Gastroesophageal sphincter (tissue), 4 donors: ENCODE data around the gene RYR2. TPM values are rescaled to one million over a fixed set of nuclear protein-coding genes. Genes with fewer than 3 reads are reported as not detected.
A peak's percentile ranks its signal among the peaks of the same experiment; 100 is the strongest.

Experiments
- ATAC-seq: fragments of 150-250 bp; one replicate; pipeline ENCODE4 v1.9.1; 2016; ENCODE audit warnings: mild to moderate bottlenecking, moderate library complexity
- H3K27ac ChIP-seq, 4 donors: fragments of 200-600 bp; sonication (generic) in 3 of 4; 1 replicate in 3 of 4; 2 replicates in 1 of 4; pipeline ENCODE4 v1.5.1; 2016 to 2019
- H3K27me3 ChIP-seq: fragments of 200-600 bp; sonication (generic); one replicate; pipeline ENCODE4 v1.5.1; 2019
- H3K36me3 ChIP-seq, 2 donors: fragments of 200-600 bp; sonication (generic); one replicate each; pipeline ENCODE4 v1.5.1; 2019; ENCODE audit warnings: control low read depth in 1 of 2
- H3K4me1 ChIP-seq, 3 donors: fragments of 200-600 bp; sonication (generic); 1 replicate in 2 of 3; 2 replicates in 1 of 3; pipeline ENCODE4 v1.5.1; 2016 to 2019; ENCODE audit warnings: control low read depth in 2 of 3
- H3K4me3 ChIP-seq, 2 donors: fragments of 200-600 bp; sonication (generic); one replicate each; pipeline ENCODE4 v1.5.1; 2019; ENCODE audit warnings: mild to moderate bottlenecking in 1 of 2, moderate library complexity in 1 of 2
- H3K9me3 ChIP-seq, 3 donors: fragments of 200-600 bp; sonication (generic); one replicate each; pipeline ENCODE4 v1.5.1; 2017 to 2019; ENCODE audit warnings: control low read depth in 2 of 3
- EP300 ChIP-seq: sonication (generic); formaldehyde crosslinking; IDR thresholded peaks from one replicate; pipeline ENCODE4 v1.6.1; 2017; ENCODE audit warnings: antibody characterized with exemption, mild to moderate bottlenecking
- POLR2A ChIP-seq, 2 donors: fragments of 450-650 bp; IDR thresholded peaks; one replicate each; pipeline ENCODE4 v1.6.1; 2017; ENCODE audit warnings: antibody characterized with exemption in 2 of 2, mild to moderate bottlenecking in 2 of 2, moderate library complexity in 1 of 2
- POLR2AphosphoS5 ChIP-seq: sonication (generic); formaldehyde crosslinking; IDR thresholded peaks from one replicate; pipeline ENCODE4 v1.6.1; 2017; ENCODE audit warnings: antibody characterized with exemption
- WGBS, 2 donors: methylation state at CpG; one replicate each; pipeline ENCODE4 v1.1.5; 2018; ENCODE audit warnings: low coverage in 1 of 2; 5-methylcytosine and 5-hydroxymethylcytosine counted together
- total RNA-seq, 4 donors: library from RNA; depleted of rRNA; stranded (reverse); fragments of >200 nt; gene quantifications; one replicate each; pipeline ENCODE4 v1.1.0, GENCODE V29; 2016
- TF ChIP-seq, protein P1 (sequence below), 4 experiments: fragments of 200-600 bp in 2 of 4; fragments of 450-650 bp in 2 of 4; sonication (generic) in 1 of 4; IDR thresholded peaks; one replicate each; pipeline ENCODE4 v1.5.1; 2017 to 2019; ENCODE audit warnings: antibody characterized with exemption in 4 of 4, mild to moderate bottlenecking in 2 of 4, moderate library complexity in 2 of 4

The RYR2 gene
- total RNA-seq, 4 donors from 2014 or later: 27.4 to 78.8 (median 42.7) TPM

DNA sequence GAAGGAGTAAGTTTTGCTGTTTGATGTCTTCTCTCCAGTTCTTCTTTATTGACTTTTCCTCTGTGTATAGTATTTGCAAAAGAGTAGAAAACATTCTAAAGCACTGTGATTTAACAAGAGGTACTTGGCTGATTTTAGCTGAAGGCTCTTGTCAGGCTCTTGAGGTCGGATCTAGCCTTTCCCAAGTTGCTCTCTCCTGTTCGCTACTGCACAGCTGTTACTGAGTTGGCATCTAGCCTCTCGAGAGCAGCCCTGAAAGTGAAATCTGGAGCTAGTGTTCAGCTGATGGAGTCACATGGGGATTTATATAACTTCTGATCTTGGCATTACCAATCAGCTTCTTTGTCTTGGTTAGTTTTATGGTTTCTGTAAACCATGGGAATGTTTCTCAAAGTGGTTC lies 193.1 kb downstream of the RYR2 start:
- 4 to 8% methylated on average over 2 to 3 of the region's 3 CpGs for WGBS, 2 donors

DNA sequence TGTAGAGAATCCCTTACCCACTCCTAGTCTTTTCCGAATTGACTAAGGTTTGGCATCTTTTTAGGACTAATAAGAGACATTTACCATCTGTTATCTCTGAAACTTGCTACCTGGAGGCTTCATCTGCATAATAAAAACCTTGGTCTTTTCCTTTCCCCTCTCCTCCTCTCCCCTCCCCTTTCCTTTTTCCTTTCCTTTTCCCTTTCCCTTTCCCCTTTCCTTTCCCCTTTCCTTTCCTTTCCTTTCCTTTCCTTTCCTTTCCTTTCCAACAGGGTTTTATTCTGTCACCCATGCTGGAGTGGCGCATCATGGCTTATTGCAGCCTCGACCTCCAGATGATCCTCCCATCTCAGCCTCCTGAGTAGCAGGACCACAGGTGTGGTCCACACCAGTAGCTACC lies 195.7 kb downstream of the RYR2 start:
- Histone ChIP-seq H3K27ac (no peak overlapping the region), H3K4me1 (peaks cover 0 to 26% (median 0%) of the 10 kb centered on the region in 3 donors), H3K36me3 (no peaks in the 10 kb centered on the region), H3K9me3 (no peaks in the 10 kb centered on the region), H3K27me3 (no peaks in the 10 kb centered on the region), H3K4me3 (no peak overlapping the region)
- no peak for TF ChIP-seq EP300
- no peak for TF ChIP-seq POLR2A (IDR thresholded peaks at IDR 0.05)
- TF ChIP-seq POLR2AphosphoS5: no peak
- TF ChIP-seq, protein P1, sequence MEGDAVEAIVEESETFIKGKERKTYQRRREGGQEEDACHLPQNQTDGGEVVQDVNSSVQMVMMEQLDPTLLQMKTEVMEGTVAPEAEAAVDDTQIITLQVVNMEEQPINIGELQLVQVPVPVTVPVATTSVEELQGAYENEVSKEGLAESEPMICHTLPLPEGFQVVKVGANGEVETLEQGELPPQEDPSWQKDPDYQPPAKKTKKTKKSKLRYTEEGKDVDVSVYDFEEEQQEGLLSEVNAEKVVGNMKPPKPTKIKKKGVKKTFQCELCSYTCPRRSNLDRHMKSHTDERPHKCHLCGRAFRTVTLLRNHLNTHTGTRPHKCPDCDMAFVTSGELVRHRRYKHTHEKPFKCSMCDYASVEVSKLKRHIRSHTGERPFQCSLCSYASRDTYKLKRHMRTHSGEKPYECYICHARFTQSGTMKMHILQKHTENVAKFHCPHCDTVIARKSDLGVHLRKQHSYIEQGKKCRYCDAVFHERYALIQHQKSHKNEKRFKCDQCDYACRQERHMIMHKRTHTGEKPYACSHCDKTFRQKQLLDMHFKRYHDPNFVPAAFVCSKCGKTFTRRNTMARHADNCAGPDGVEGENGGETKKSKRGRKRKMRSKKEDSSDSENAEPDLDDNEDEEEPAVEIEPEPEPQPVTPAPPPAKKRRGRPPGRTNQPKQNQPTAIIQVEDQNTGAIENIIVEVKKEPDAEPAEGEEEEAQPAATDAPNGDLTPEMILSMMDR (IDR thresholded peaks at IDR 0.05): no peak
- no peak for ATAC-seq
- WGBS, 2 donors: 68 to 71% methylated on average over 1 to 3 of the region's 3 CpGs

More for the DNA sequence above, 193.1 kb downstream of the RYR2 start:
- TF ChIP-seq POLR2AphosphoS5 (no peak), EP300 (no peak), POLR2A (IDR thresholded peaks at IDR 0.05) (no peak)
- TF ChIP-seq, protein P1 (IDR thresholded peaks at IDR 0.05): no peak
- no peaks in the 10 kb centered on the region for H3K36me3 ChIP-seq
- peaks cover 0 to 31% (median 0%) of the 10 kb centered on the region in 3 donors for H3K4me1 ChIP-seq
- H3K27me3 ChIP-seq: no peaks in the 10 kb centered on the region
- H3K9me3 ChIP-seq: no peaks in the 10 kb centered on the region
- no peak overlapping the region for H3K4me3 ChIP-seq
- ATAC-seq: peak; percentile 22
- H3K27ac ChIP-seq: peak overlapping the region in 3 of 4 donors; percentile 20 to 42 (median 40)

DNA sequence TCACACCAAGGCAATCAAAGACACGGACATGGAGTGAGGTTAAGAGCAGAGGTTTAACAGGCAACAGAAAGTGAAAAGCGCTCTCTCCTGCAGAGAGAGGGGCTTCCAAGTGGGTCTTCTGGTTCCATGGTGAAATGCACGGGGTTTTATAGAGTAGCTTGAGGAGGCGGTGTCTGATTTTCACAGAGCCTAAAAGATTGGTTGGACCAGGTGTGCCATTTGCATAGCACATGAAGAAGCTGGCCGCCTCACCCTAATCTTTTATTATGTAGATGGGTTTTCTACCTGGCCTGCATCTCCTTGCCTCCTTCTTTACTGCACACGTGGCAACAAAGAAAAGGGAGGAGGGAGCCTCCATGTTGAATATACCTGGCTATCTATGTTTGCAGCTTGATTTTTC lies 197.3 kb downstream of the RYR2 start:
- 61 to 69% methylated on average over 5 to 6 of the region's 6 CpGs for WGBS, 2 donors
- peaks cover 0 to 28% (median 0%) of the 10 kb centered on the region in 3 donors for H3K4me1 ChIP-seq
- peak overlapping the region in 2 of 4 donors; percentile 36 for H3K27ac ChIP-seq
- TF ChIP-seq POLR2AphosphoS5 (no peak), POLR2A (IDR thresholded peaks at IDR 0.05) (no peak), EP300 (no peak)
- TF ChIP-seq, protein P1 (IDR thresholded peaks at IDR 0.05): no peak
- H3K9me3 ChIP-seq: no peaks in the 10 kb centered on the region
- H3K27me3 ChIP-seq: no peaks in the 10 kb centered on the region
- no peak overlapping the region for H3K4me3 ChIP-seq
- H3K36me3 ChIP-seq: no peaks in the 10 kb centered on the region
- no peak for ATAC-seq

DNA sequence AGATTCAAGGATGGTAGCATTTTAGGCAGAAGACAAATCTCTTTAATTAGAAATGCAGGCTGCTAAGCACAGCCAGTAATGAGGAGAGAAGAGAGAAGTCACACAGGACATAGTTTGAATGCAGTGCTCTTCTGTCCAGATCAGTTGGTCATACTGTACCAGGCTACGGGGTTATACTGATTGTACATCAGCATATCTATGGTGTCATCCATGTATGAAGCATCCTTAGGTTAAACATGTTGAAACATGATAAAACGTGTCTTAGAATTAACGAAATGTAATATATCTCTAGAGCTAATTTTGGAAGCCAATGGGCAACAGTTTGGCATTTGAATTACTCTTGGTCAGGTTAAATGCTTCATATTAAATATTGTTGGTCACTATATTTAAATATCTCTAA lies 199.1 kb downstream of the RYR2 start:
- Histone ChIP-seq H3K9me3 (no peaks in the 10 kb centered on the region), H3K27ac (no peak overlapping the region), H3K4me3 (no peak overlapping the region), H3K27me3 (no peaks in the 10 kb centered on the region), H3K4me1 (peaks cover 0 to 27% (median 0%) of the 10 kb centered on the region in 3 donors), H3K36me3 (no peaks in the 10 kb centered on the region)
- no peak for ATAC-seq
- TF ChIP-seq EP300 (no peak), POLR2AphosphoS5 (no peak), POLR2A (IDR thresholded peaks at IDR 0.05) (no peak)
- TF ChIP-seq, protein P1 (IDR thresholded peaks at IDR 0.05): no peak
- whole genome bisulfite sequencing, 2 donors: 82 to 100% methylated on average over 2 to 3 of the region's 3 CpGs

DNA sequence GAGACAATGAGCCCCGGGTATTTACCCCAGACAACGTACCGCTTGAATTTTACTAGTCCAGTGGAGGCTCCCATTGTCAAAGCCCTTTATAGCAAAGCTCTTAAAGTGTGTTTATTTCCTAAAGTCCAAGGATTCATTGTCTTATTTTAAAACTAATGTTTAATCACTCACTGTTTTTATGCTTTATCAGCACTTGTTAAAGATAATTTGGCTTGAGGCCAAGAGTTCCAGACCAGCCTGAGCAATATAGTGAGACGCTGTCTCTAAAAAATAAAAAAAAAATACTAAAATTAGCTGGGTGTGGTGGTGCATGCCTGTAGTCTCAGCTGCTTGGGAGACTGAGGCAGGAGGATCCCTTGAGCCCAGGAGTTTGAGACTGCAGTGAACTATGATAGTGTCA lies 202.8 kb downstream of the RYR2 start:
- Histone ChIP-seq H3K4me3 (no peak overlapping the region), H3K36me3 (no peaks in the 10 kb centered on the region), H3K9me3 (no peaks in the 10 kb centered on the region), H3K4me1 (peaks cover 0 to 18% (median 0%) of the 10 kb centered on the region in 3 donors), H3K27me3 (no peaks in the 10 kb centered on the region), H3K27ac (no peak overlapping the region)
- 52 to 70% methylated on average over 4 of the region's 4 CpGs for WGBS, 2 donors
- no peak for ATAC-seq
- TF ChIP-seq POLR2A (IDR thresholded peaks at IDR 0.05) (no peak), EP300 (no peak), POLR2AphosphoS5 (no peak)
- TF ChIP-seq, protein P1 (IDR thresholded peaks at IDR 0.05): no peak
